Stimulated activated CD4-positive, alpha-beta T cell treated with anti-CD3 and anti-CD28 coated beads, Interleukin-4, amount 100 ng/mL, for 48 hours (primary cell): ENCODE data around the gene RIMBP3B.
"Not testable (repeated sequence)": the region's sequence is repeated elsewhere in the genome, so short reads cannot be mapped to it uniquely, and the experiment has no call there.

Experiments used
- DNase-seq, 2 donors: peaks; one replicate each; pipeline ENCODE4 v3.0.0-alpha.2; 2020; ENCODE audit warnings: low read depth in 2 of 2

RIMBP3B gene

DNA sequence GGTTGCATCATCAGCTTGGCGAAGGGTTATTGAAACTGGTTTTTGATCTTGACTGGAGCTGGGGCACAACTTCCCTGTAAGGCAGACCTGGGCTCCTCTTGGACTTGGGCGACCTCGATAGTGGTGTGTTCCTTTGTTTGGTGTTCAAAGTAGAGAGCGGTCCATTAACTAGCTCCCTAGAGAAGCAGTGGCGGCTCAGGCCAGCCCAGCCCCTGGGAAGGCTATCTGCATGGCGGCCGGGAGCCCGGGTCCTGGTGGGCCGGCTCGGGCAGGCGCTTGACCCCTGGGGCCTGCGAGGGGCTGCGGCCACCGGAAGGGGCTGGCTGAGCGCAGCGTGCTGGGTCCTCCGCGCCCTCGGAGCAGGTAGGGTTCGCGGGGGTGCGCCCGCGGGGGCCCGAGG lies 32.8 kb downstream of the RIMBP3B start:
- not testable (repeated sequence) for DNase-seq

DNA sequence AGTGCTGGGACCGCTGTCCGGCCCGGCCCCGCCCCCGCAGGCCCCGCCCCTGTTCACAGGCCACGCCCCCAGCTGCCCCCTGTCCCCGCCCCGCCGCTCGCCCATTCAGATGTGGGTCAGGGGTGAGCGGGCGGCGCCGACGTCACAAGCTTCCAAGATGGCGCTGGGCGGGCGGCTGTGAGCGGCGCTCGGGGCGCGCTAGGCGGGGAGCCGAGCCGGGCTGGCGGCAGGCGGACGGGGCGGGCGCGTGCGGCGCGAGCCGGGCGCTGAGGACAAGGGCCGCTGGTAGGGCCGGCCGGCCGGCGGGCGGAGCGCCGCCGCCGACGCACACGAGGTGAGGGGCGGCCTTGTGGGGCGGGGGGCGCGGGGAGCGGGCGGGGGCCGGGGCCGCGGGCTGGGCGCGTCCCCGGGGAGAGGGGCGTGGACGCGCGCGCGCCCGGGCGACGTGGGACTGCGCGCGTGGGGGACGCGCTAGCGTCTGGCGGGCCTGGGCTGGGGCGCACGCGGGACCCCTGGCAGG lies 33.7 kb downstream of the RIMBP3B start, which contains the start of gene HIC2:
TSS of gene HIC2 (plus strand) at position 145 of the 520 bp plus-strand sequence. CDS start 25,461 bp downstream, outside the sequence.
- not testable (repeated sequence) for DNase-seq

DNA sequence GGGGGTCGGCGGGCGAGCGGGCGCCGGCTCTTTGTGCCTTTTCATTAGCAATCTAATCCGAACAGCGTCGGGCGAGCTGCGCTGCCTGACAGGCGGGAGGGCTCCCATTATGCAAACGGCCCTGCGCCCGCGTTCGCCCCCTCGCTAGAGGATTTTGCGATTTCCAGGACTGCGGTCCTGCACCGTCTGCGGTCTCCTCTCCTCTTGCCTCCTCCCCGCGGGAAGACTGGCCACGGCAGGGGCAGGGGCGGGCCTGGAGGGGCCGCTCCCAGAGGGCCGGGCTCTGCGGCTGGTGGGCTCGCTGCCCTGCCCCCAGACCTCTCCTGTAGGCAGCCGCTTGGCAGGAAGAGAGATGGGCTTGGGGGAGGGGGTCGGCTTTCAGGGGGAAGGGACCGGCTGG lies 34.3 kb downstream of the RIMBP3B start:
- not testable (repeated sequence) for DNase-seq

DNA sequence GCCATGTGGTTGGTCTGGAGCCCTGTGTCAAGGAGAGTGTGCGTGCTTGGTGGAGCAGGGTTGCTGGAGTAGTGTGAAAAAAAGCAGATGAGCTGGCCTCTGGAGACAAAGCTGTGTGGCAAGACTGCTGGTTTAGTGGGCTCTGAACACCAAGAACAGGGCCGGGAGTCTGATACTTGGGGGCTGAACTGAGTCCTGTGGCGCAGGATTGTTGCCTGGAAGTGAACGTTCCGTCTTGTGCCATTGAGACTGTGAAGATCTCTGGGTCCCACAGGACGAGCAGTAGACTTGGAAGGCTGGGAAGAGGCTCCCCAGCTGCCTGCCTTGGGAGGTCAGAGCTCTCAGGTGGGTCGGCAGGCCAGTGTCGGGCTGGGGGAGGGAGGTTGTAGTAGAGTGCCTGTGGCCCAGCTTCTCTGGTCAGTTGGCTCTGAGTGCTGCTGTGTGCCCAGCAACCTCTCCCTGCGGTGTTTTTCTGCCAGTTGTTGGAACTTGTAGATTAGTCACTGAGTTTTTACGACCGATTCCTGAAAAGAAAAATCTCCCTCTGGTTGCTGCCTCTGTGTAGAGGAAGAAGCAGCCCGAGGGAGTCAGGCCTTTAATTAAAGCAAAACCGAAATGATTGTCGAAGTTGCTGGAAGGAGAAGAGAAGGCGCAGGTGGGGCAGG lies 35.6 kb downstream of the RIMBP3B start:
- DNase-seq: not testable (repeated sequence)

DNA sequence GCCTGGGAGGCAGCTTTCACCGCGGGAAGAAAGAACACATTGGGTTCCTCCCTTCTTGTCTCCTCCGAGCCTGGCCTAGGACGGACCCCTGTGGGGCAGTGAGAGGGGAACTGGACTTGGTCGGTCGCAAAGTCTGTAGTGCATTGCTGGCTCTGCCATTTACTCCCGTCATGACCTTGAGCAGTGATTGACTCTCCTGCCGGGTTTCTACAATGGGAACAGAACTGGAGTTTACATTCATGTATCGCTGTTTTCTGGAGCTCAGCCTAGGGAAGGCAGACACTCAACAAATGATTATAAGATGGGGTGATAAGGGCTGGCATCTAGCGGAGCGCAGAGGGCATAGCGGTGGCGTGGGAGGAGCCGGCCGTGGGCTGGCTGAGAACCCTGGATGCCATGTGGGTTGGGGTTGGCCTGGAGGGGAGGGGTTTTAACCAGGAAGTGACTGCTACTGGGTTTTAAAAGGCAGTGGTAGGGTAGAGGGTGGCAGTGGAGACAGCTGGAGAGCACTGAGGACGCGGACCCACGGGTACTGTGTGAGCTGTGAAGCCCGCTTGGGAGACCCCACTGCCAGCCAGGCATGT lies 36.7 kb downstream of the RIMBP3B start:
- not testable (repeated sequence) for DNase-seq

DNA sequence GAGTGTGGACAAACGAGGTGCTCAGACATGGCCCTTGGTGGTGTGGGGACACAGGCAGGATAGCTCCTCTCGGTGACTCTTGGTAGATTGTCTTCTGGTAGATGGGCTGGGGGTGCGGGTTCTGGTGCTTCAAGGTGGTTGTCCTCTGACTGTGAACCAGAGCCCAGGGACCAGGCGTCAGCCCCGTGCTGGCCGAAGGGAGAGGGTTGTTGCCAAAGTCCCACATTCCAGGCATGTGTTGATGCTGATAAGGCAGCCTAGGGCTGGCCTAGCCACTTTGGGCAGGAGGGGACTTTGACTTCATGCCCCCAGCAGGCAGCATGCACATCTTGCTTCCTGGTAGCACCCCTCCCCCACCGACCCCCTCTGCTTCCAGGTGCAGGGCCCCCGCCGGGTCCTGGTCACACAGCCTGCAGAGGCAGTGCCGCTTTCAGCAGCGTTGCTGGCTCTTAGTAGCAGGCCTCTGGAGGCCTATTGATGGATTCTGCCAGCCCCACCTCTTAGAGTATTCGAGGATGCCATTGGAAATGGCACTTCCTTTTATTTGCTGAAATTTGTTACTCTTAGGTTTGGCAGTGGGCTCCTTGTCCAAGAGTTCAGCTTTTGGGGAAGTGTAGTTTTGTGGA lies 40.6 kb downstream of the RIMBP3B start:
- DNase-seq: not testable (repeated sequence)

DNA sequence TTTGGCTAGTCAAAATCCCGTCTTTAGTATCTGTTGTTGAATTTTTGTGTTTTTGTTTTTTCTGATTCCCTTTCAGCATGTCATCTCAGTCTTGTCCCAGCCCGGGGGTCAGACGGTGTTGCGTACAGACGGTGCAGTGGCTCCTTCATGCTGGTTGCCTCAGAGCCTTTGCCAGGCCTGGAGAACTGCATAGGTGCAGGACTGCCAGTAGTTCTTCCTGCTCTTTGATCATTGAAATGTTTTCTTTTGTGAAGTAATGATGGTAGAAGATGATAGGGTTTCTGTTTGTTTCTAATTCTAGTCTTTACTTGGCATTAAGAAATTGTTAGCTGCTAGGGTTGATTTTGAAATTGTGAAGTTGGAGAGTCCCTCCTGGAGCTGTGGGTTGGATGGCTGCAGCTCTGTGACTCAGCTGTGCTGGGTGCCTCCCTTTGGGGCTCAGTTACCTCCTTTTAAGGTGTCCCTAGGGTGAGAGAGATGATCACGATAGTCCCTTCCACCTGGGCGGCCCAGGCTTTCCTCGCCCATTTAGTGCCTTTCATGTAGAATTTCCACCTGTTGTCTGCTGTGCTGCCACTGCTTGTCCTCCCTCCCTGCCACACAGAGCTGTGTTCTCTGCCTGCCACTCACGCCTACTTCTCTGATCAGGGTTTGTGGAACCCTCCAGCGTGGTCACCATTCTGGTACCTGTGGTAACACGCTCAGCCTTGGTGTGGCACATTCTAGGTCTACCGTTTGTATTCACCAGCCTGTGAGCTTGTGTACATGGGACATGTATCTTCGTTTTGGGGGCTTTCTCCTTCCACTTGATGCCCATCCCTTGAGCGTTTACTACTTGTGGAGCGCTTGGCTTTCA lies 51.1 kb downstream of the RIMBP3B start:
- DNase-seq: not testable (repeated sequence)

DNA sequence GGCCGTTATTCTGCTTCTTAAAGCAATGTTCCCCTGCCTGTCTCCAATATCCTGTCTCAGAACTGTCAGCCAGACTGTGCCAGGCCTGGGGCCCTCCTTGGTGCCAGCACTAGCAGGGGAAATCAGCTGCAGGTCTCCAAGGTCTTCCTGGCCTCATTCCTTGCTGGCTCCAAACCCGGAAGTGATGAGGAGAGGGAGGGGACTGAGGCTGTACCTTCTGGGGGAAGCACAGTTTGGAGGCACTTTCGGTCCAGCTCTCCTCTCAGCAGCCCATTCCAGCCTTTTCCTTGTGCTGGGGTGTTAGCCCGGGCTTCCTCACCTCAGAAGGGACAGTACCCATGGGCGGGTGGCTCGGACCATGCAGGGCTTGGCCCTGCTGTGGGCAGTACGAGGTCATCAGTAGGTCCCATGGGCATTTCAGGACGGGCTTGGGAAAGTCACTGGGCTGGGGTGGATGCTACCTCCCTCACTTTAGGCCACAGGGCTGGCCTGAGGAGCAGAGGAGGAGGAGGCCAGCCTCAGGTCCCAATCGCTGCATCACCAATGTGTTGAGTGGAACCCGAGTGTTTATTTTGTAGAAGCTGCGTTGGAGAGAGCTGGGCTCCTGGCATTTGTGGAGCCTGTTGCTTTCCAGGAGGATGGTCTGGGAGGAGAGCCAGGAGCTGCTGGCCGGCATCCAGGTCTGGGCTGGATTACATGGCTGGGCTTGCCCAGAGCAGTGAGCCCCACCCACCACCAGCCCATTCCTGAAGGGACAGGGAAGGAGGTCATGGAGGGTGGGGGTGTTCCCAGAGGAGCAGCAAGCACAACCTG lies 52.7 kb downstream of the RIMBP3B start:
- not testable (repeated sequence) for DNase-seq

DNA sequence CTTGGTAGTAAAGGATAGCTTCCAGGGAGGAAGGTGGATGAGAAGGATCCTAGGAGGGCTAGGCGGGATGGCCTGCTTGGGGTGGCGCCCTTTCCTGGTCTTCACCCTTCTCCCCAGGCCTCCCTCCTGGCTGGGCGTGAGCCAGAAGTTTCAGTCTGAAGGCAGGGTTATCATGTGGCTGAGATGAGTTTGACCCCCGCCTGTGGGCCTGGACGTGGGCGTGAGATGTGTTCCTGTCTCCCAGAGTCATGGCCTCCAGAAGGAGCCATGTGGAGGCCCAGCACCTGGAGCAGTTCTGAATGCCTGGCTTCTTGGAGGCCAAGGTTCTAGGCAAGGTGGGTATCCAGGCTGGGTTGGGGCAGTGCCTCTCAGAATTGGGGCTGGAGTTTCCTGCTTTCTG lies 54.5 kb downstream of the RIMBP3B start:
- DNase-seq: not testable (repeated sequence)
